Breast epithelium (tissue), 3 donors: ENCODE results near the gene SORL1.

Experiments used
- CTCF ChIP-seq, 3 donors: fragments of 450-650 bp; IDR thresholded peaks; one replicate each; pipeline ENCODE4 v1.5.1; 2016 to 2017; ENCODE audit warnings: antibody characterized with exemption in 3 of 3, mild to moderate bottlenecking in 3 of 3, moderate library complexity in 3 of 3
- POLR2A ChIP-seq: fragments of 450-650 bp; IDR thresholded peaks from one replicate; pipeline ENCODE4 v1.6.1; 2016; ENCODE audit warnings: antibody characterized with exemption, mild to moderate bottlenecking, moderate library complexity
- POLR2AphosphoS5 ChIP-seq, 3 donors: sonication (generic); formaldehyde crosslinking; IDR thresholded peaks; one replicate each; pipeline ENCODE4 v1.6.1; 2017; ENCODE audit warnings: antibody characterized with exemption in 3 of 3

GRCh38 chr11:121631456-121631855 is 179.3 kb downstream of the SORL1 start:
- TF ChIP-seq CTCF (IDR thresholded peaks at IDR 0.05) (no peak), POLR2A (no peak), POLR2AphosphoS5 (IDR thresholded peaks at IDR 0.05) (no peak)
